ENCODE results near the gene ANKHD1. TPM values are rescaled to one million over a fixed set of nuclear protein-coding genes. Genes with fewer than 3 reads are reported as not detected.
A peak's percentile ranks its signal among the peaks of the same experiment; 100 is the strongest.
"Not testable (repeated sequence)": the region's sequence is repeated elsewhere in the genome, so short reads cannot be mapped to it uniquely, and the experiment has no call there.

ANKHD1 gene
- total and polyA plus RNA-seq, 12 donors = 26.6 to 77.9 (median 67.5) TPM

DNA sequence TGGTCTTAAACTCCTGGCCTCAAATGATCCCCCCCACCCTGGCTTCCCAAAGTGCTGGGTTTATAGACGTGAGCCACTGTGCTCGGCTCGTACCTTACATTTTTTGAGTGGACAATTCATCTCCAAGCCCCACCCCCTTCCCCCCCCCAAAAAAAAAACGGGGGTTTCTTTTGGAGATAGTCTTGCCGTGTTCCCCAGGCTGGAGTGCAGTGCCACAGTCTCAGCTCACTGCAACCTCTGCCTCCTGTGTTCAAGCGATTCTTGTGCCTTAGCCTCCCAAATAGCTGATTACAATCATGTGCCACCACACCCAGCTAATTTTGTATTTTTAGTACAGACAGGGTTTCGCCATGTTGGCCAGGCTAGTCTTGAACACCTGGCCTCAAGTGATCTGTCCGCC is 31.3 kb downstream of the ANKHD1 start:
- no peak for DNase-seq
- peaks cover 0 to 26% (median 11%) of the 10 kb centered on the region in 9 donors for H3K36me3 ChIP-seq
- 83% methylated on average over 8 of the region's 8 CpGs for WGBS, 2 donors
- intact Hi-C loops (cut with DNase I) = no loop called here
- no peak overlapping the region for H3K4me3 ChIP-seq
- TF ChIP-seq, protein P1, sequence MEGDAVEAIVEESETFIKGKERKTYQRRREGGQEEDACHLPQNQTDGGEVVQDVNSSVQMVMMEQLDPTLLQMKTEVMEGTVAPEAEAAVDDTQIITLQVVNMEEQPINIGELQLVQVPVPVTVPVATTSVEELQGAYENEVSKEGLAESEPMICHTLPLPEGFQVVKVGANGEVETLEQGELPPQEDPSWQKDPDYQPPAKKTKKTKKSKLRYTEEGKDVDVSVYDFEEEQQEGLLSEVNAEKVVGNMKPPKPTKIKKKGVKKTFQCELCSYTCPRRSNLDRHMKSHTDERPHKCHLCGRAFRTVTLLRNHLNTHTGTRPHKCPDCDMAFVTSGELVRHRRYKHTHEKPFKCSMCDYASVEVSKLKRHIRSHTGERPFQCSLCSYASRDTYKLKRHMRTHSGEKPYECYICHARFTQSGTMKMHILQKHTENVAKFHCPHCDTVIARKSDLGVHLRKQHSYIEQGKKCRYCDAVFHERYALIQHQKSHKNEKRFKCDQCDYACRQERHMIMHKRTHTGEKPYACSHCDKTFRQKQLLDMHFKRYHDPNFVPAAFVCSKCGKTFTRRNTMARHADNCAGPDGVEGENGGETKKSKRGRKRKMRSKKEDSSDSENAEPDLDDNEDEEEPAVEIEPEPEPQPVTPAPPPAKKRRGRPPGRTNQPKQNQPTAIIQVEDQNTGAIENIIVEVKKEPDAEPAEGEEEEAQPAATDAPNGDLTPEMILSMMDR (IDR thresholded peaks at IDR 0.05) = no peak
- no peaks in the 10 kb centered on the region for H3K27me3 ChIP-seq
- ATAC-seq = no peak
- no peaks in the 10 kb centered on the region for H3K9me3 ChIP-seq
- peaks cover 0 to 25% (median 6%) of the 10 kb centered on the region in 9 donors for H3K4me1 ChIP-seq
- no peak overlapping the region for H3K27ac ChIP-seq

GRCh38 chr5:140457368-140457767 is 55.7 kb downstream of the ANKHD1 start:
- WGBS, 2 donors = 95 to 96% methylated on average over 4 of the region's 4 CpGs
- DNase-seq; H3K4me1 ChIP-seq; H3K27me3 ChIP-seq; intact Hi-C loops (cut with DNase I); H3K27ac ChIP-seq; ATAC-seq; H3K9me3 ChIP-seq; H3K4me3 ChIP-seq: not testable (repeated sequence)
- H3K36me3 ChIP-seq = peaks cover 0 to 63% (median 10%) of the 10 kb centered on the region in 9 donors

DNA sequence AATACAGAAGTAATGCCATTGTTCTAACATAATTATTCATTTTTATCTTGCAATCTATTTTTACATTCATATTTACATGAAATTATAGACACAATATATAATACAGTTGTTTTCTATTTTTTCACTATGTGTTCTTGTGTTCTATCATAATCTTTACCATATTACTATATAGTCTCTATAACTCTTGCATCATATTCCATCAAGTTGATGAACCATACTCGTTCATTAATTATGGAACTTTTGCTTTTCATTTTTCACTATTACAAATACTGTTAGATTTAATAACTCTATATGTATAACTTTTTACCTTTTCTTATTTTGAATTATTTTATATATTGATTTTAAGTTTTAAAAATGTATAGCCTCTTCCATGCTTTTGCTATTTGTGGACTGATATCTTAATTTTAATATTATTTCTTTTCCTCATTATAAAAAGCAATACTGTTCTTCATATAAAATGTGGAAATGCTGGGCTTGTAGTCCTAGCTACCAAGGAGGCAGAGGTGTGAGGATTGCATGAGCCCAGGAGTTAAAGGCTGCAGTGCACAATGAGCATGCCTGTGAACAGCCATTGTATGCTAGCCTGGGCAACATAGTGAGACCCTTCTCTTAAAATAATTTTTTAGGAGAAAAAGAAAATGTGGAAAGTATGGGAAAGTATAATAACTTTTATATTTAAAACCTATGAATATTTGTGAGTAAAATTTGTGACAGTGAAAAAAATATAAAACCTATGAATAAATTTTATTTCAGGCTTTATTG is 65.5 kb downstream of the ANKHD1 start:
- Histone ChIP-seq H3K4me1 (peaks cover 0 to 14% (median 0%) of the 10 kb centered on the region in 9 donors), H3K27me3 (no peaks in the 10 kb centered on the region), H3K4me3 (no peak overlapping the region), H3K9me3 (no peaks in the 10 kb centered on the region), H3K36me3 (peaks cover 0 to 97% (median 5%) of the 10 kb centered on the region in 9 donors), H3K27ac (no peak overlapping the region)
- ATAC-seq (no peak), DNase-seq (no peak)
- TF ChIP-seq, protein P1 (IDR thresholded peaks at IDR 0.05) = no peak
- WGBS, 2 donors = 96 to 100% methylated on average over 1 of the region's 1 CpG
- intact Hi-C loops (cut with DNase I) = no loop called here

- no peak overlapping the region for H3K4me3 ChIP-seq
- WGBS, 2 donors = 75 to 77% methylated on average over 3 of the region's 3 CpGs
- TF ChIP-seq, protein P1 (IDR thresholded peaks at IDR 0.05) = no peak
- H3K36me3 ChIP-seq = peaks cover 0 to 97% (median 5%) of the 10 kb centered on the region in 9 donors
- intact Hi-C loops (cut with DNase I) = no loop called here
- no peak overlapping the region for H3K27ac ChIP-seq
- no peak for DNase-seq
- ATAC-seq = peak in 3 of 8 donors; percentile 59 to 75 (median 62)
- H3K4me1 ChIP-seq = peaks cover 0 to 14% (median 0%) of the 10 kb centered on the region in 9 donors
- no peaks in the 10 kb centered on the region for H3K27me3 ChIP-seq
- H3K9me3 ChIP-seq = no peaks in the 10 kb centered on the region
Observed at GRCh38 chr5:140468188-140468587, 66.6 kb downstream of the ANKHD1 start.

DNA sequence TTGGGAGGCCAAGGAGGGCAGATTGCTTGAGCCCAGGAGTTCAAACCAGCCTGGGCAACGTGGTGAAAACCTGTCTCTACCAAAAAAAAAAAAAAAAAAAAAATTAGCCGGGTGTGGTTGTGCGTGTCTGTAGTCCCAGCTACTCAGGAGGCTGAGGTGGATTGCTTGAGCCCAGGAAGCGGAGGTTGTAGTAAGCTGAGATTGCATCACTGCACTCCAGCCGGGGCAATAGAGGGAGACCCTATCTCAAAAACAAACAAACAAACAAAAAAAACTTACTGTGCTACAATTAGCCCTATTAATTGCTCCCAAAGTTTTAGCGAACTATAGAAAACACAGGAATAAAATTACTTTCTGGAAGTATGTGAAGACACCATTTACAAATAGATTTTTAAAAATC is 67.6 kb downstream of the ANKHD1 start:
- DNase-seq = no peak
- TF ChIP-seq, protein P1 (IDR thresholded peaks at IDR 0.05) = no peak
- H3K9me3 ChIP-seq = no peaks in the 10 kb centered on the region
- intact Hi-C loops (cut with DNase I) = no loop called here
- 90 to 92% methylated on average over 6 of the region's 6 CpGs for WGBS, 2 donors
- H3K36me3 ChIP-seq = peaks cover 0 to 97% (median 5%) of the 10 kb centered on the region in 9 donors
- no peak for ATAC-seq
- no peak overlapping the region for H3K4me3 ChIP-seq
- H3K27ac ChIP-seq = no peak overlapping the region
- H3K27me3 ChIP-seq = no peaks in the 10 kb centered on the region
- peaks cover 0 to 14% (median 0%) of the 10 kb centered on the region in 9 donors for H3K4me1 ChIP-seq
